Trophoblast cell (in vitro differentiated cells and primary cell): ENCODE data around the gene AGT.
"Not testable (repeated sequence)": the region's sequence is repeated elsewhere in the genome, so short reads cannot be mapped to it uniquely, and the experiment has no call there.

Experiments used
- DNase-seq, 2 donors: peaks; one replicate each; pipeline ENCODE4 v3.0.0-alpha.2; 2016
- H2AFZ ChIP-seq: 2 replicates; pipeline ENCODE4 v1.6.1; 2013; ENCODE audit warnings: low read length, moderate library complexity, mild to moderate bottlenecking; ENCODE audit not compliant: insufficient read depth, poor library complexity
- H2AK5ac ChIP-seq: 2 replicates; pipeline ENCODE4 v1.6.1; 2013; ENCODE audit warnings: mild to moderate bottlenecking, low read length
- H2BK120ac ChIP-seq: 2 replicates; pipeline ENCODE4 v1.6.1; 2013; ENCODE audit warnings: low read length, mild to moderate bottlenecking, moderate library complexity; ENCODE audit not compliant: insufficient read depth, poor library complexity
- H2BK12ac ChIP-seq: 2 replicates; pipeline ENCODE4 v1.6.1; 2013; ENCODE audit warnings: mild to moderate bottlenecking, low read length, moderate library complexity
- H2BK5ac ChIP-seq: 2 replicates; pipeline ENCODE4 v1.6.1; 2013; ENCODE audit warnings: low read length, low read depth, moderate library complexity, mild to moderate bottlenecking; ENCODE audit not compliant: poor library complexity
- H3K14ac ChIP-seq: 2 replicates; pipeline ENCODE4 v1.6.1; 2013; ENCODE audit warnings: mild to moderate bottlenecking, low read length
- H3K18ac ChIP-seq: 2 replicates; pipeline ENCODE4 v1.6.1; 2013; ENCODE audit warnings: mild to moderate bottlenecking, low read length
- H3K23ac ChIP-seq: 2 replicates; pipeline ENCODE4 v1.6.1; 2013; ENCODE audit warnings: low read length
- H3K27ac ChIP-seq: 2 replicates; pipeline ENCODE4 v1.5.1; 2013; ENCODE audit warnings: low read depth, mild to moderate bottlenecking, inconsistent platforms, low read length, moderate library complexity
- H3K27me3 ChIP-seq: 2 replicates; pipeline ENCODE4 v1.6.1; 2013; ENCODE audit warnings: inconsistent platforms, mild to moderate bottlenecking, low read length, moderate library complexity; ENCODE audit not compliant: insufficient read depth
- H3K36me3 ChIP-seq, 2 experiments: 1 replicate in 1 of 2; 2 replicates in 1 of 2; pipeline ENCODE4 v1.6.1; 2013; ENCODE audit warnings: low read length in 2 of 2, mild to moderate bottlenecking in 2 of 2, moderate library complexity in 1 of 2; ENCODE audit not compliant: insufficient read depth in 2 of 2, control insufficient read depth in 1 of 2
- H3K4ac ChIP-seq: 2 replicates; pipeline ENCODE4 v1.6.1; 2013; ENCODE audit warnings: low read depth, mild to moderate bottlenecking, low read length, moderate library complexity
- H3K4me1 ChIP-seq, 2 experiments: 1 replicate in 1 of 2; 2 replicates in 1 of 2; pipeline ENCODE4 v1.6.1; 2013; ENCODE audit warnings: low read length in 2 of 2, mild to moderate bottlenecking in 2 of 2, moderate library complexity in 1 of 2; ENCODE audit not compliant: insufficient read depth in 2 of 2, control insufficient read depth in 1 of 2
- H3K4me2 ChIP-seq: 2 replicates; pipeline ENCODE4 v1.6.1; 2013; ENCODE audit warnings: inconsistent platforms, mild to moderate bottlenecking, low read length, moderate library complexity
- H3K4me3 ChIP-seq: 2 replicates; pipeline ENCODE4 v1.5.1; 2013; ENCODE audit warnings: mild to moderate bottlenecking, low read depth, low read length, inconsistent platforms
- H3K79me1 ChIP-seq: one replicate; pipeline ENCODE4 v1.6.1; 2013; ENCODE audit warnings: low read length
- H3K79me2 ChIP-seq: 2 replicates; pipeline ENCODE4 v1.6.1; 2013; ENCODE audit warnings: low read length, mild to moderate bottlenecking; ENCODE audit not compliant: control insufficient read depth, insufficient read depth, poor library complexity
- H3K9ac ChIP-seq: 2 replicates; pipeline ENCODE4 v1.6.1; 2013; ENCODE audit warnings: mild to moderate bottlenecking, low read length
- H3K9me3 ChIP-seq: 2 replicates; pipeline ENCODE4 v1.6.1; 2013; ENCODE audit warnings: low read depth, mild to moderate bottlenecking, control low read depth, inconsistent platforms, low read length; ENCODE audit not compliant: insufficient read depth
- H4K12ac ChIP-seq: 2 replicates; pipeline ENCODE4 v1.6.1; 2013; ENCODE audit warnings: low read depth, mild to moderate bottlenecking, low read length, moderate library complexity
- H4K8ac ChIP-seq: 2 replicates; pipeline ENCODE4 v1.6.1; 2013; ENCODE audit warnings: low read depth, mild to moderate bottlenecking, low read length, moderate library complexity
- H4K91ac ChIP-seq: one replicate; pipeline ENCODE4 v1.6.1; 2013; ENCODE audit warnings: low read depth, mild to moderate bottlenecking, low read length, moderate library complexity
- WGBS: extraction: QIAGEN DNeasy Blood & Tissue Kit; methylation state at CpG from one replicate; pipeline ENCODE4 v1.1.7; 2013; ENCODE audit warnings: missing lambda C conversion rate; ENCODE audit not compliant: insufficient read length, insufficient coverage; ENCODE audit errors: extremely low coverage; 5-methylcytosine and 5-hydroxymethylcytosine counted together

AGT gene

DNA sequence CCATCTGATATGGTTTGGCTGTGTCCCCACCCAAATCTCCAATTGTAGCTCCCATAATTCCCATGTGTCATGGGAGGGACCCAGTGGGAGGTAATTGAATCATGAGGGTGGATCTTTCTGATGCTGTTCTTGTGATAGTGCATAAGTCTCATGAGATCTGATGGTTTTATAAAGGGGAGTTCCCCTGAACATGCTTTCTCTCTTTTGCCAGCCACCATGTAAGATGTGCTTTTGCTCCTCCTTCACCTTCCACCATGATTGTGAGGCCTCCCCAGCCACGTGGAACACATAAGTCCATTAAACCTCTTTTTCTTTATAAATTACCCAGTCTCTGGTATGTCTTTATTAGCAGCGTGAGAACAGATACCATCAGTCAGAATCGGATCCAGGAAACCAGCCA, 2.5 kb upstream of the AGT start:
- not testable (repeated sequence) for H3K14ac ChIP-seq, H2BK5ac ChIP-seq, H3K27ac ChIP-seq, H3K9me3 ChIP-seq, H3K4me3 ChIP-seq, H3K4me1 ChIP-seq, H3K9ac ChIP-seq, H3K18ac ChIP-seq, H3K79me2 ChIP-seq, H3K4ac ChIP-seq, H4K12ac ChIP-seq, H3K36me3 ChIP-seq, H3K79me1 ChIP-seq, H2AK5ac ChIP-seq, H3K27me3 ChIP-seq, H2BK12ac ChIP-seq, H4K91ac ChIP-seq, H4K8ac ChIP-seq, H3K23ac ChIP-seq, H2AFZ ChIP-seq, DNase-seq, H3K4me2 ChIP-seq, H2BK120ac ChIP-seq
- no CpG with 5 or more reads among the region's 3 CpGs for WGBS

DNA sequence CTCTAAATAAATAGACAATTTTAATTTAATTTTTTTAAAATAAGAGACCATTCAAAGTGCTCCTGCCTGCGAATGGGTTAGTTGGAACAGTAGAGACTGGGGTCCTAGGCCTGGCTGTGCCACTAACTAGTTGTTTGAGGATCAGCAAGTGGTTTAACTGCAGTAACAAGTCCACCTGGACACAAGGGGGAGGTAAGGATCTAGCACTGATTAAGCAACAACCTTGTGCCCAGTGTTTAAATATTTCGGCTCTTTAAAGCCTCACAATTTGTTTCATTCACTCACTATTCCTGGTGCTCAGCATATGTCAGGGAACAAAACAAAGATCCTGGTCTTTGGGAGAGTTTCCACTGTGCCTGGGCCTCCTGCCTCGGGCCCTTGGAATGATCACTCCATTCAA, 1.6 kb upstream of the AGT start:
- H4K91ac ChIP-seq, result no peak overlapping the region
- H3K9ac ChIP-seq, result no peak overlapping the region
- H3K18ac ChIP-seq, result no peak overlapping the region
- DNase-seq, result no peak
- no peak overlapping the region for H3K4ac ChIP-seq
- H3K27me3 ChIP-seq, result no peaks in the 10 kb centered on the region
- no peak overlapping the region for H4K12ac ChIP-seq
- no peak overlapping the region for H2AFZ ChIP-seq
- H3K79me1 ChIP-seq, result no peaks in the 10 kb centered on the region
- no CpG with 5 or more reads among the region's 3 CpGs for WGBS
- H2BK120ac ChIP-seq, result no peak overlapping the region
- no peak overlapping the region for H3K27ac ChIP-seq
- H3K79me2 ChIP-seq, result no peaks in the 10 kb centered on the region
- H3K14ac ChIP-seq, result no peak overlapping the region
- no peak overlapping the region for H2AK5ac ChIP-seq
- no peak overlapping the region for H3K4me2 ChIP-seq
- no peak overlapping the region for H2BK5ac ChIP-seq
- no peak overlapping the region for H3K4me3 ChIP-seq
- H4K8ac ChIP-seq, result no peak overlapping the region
- H2BK12ac ChIP-seq, result no peak overlapping the region
- no peaks in the 10 kb centered on the region for H3K36me3 ChIP-seq
- H3K4me1 ChIP-seq, result no peaks in the 10 kb centered on the region
- no peaks in the 10 kb centered on the region for H3K9me3 ChIP-seq
- no peak overlapping the region for H3K23ac ChIP-seq

DNA sequence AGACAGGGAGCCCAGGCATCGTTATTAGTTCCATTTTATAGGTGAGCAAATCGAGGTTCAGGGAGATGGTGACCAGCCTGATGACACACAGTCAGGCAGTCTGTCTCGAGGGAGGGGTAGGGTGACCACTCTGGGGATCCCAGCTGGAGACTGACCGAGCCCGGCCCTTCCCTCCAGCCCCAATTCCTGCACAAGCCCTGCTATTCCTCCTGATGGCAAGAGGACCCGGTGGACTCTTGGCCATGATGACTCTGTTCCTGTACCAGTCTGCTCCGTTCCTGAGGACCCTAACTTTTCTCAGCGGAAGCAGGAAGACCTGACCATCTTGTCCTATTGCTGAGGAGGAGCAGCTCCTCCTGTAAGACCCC, 391 bp downstream of the AGT start:
- Histone ChIP-seq H3K9ac (no peak overlapping the region), H2BK12ac (no peak overlapping the region), H4K12ac (no peak overlapping the region), H3K36me3 (no peaks in the 10 kb centered on the region), H3K4ac (no peak overlapping the region), H3K79me1 (no peaks in the 10 kb centered on the region), H2BK5ac (no peak overlapping the region), H3K18ac (no peak overlapping the region), H3K4me3 (no peak overlapping the region), H3K23ac (no peak overlapping the region), H4K91ac (no peak overlapping the region), H2AFZ (no peak overlapping the region), H3K14ac (no peak overlapping the region), H3K4me2 (no peak overlapping the region), H3K4me1 (peaks cover 3 to 4% of the 10 kb centered on the region in 2 experiments), H2BK120ac (no peak overlapping the region), H3K27me3 (no peaks in the 10 kb centered on the region), H2AK5ac (no peak overlapping the region), H3K9me3 (no peaks in the 10 kb centered on the region), H3K79me2 (no peaks in the 10 kb centered on the region), H4K8ac (no peak overlapping the region), H3K27ac (no peak overlapping the region)
- DNase-seq, result no peak
- no CpG with 5 or more reads among the region's 8 CpGs for WGBS

DNA sequence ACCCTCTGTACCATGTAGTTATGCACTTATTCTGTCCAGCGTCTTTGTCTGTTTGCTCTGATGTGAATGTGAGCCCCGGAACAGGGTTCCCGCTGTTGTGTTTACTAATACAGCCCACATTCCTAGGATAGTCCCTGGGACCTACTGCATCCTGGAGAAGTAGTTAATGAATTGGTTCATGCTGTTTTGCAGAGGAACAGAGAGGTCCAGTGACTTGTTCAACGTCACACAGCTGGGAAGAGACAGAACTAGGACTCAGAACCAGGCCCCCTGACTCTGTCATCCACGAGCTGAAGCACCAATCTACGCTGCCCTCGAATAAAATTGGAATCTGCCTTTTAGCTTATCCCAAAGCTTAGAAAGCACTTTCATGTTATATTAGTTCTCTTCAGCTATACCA, 784 bp downstream of the AGT start:
- no CpG with 5 or more reads among the region's 7 CpGs for WGBS
- Histone ChIP-seq H3K27me3 (no peaks in the 10 kb centered on the region), H3K9me3 (no peaks in the 10 kb centered on the region)

More for the DNA sequence above, 784 bp downstream of the AGT start:
- H3K27ac ChIP-seq, result no peak overlapping the region
- no peak overlapping the region for H3K9ac ChIP-seq
- H3K36me3 ChIP-seq, result no peaks in the 10 kb centered on the region
- H4K91ac ChIP-seq, result no peak overlapping the region
- no peak overlapping the region for H3K4me3 ChIP-seq
- no peaks in the 10 kb centered on the region for H3K79me2 ChIP-seq
- no peak overlapping the region for H2BK120ac ChIP-seq
- H3K4me1 ChIP-seq, result peaks cover 5 to 7% of the 10 kb centered on the region in 2 experiments
- H3K4me2 ChIP-seq, result no peak overlapping the region
- no peak overlapping the region for H3K14ac ChIP-seq
- no peak overlapping the region for H2AK5ac ChIP-seq
- no peak overlapping the region for H2BK12ac ChIP-seq
- no peak for DNase-seq
- H2AFZ ChIP-seq, result no peak overlapping the region
- no peak overlapping the region for H4K12ac ChIP-seq
- no peak overlapping the region for H3K23ac ChIP-seq
- no peaks in the 10 kb centered on the region for H3K79me1 ChIP-seq
- H3K18ac ChIP-seq, result no peak overlapping the region
- no peak overlapping the region for H2BK5ac ChIP-seq
- no peak overlapping the region for H3K4ac ChIP-seq
- H4K8ac ChIP-seq, result no peak overlapping the region
